ES-I3 (cell line): ENCODE results near the gene SLC15A3.

ENCODE experiments used
- H3K36me3 ChIP-seq: 2 replicates; pipeline ENCODE4 v1.6.1; 2013; ENCODE audit warnings: mild to moderate bottlenecking, low read length, control low read depth, moderate library complexity; ENCODE audit not compliant: insufficient read depth
- H3K4me1 ChIP-seq: 2 replicates; pipeline ENCODE4 v1.6.1; 2013; ENCODE audit warnings: mild to moderate bottlenecking, control low read depth, low read length; ENCODE audit not compliant: insufficient read depth
- H3K9ac ChIP-seq: 2 replicates; pipeline ENCODE4 v1.6.1; 2013; ENCODE audit warnings: low read depth, mild to moderate bottlenecking, low read length, moderate library complexity
- H3K9me3 ChIP-seq: 2 replicates; pipeline ENCODE4 v1.6.1; 2013; ENCODE audit warnings: mild to moderate bottlenecking, low read length, moderate library complexity; ENCODE audit not compliant: control insufficient read depth, insufficient read depth

SLC15A3 gene

GRCh38 chr11:60934124-60934789 lies 17.7 kb downstream of the SLC15A3 start:
- H3K9me3 ChIP-seq = no peaks in the 10 kb centered on the region
- peaks cover 10% of the 10 kb centered on the region for H3K4me1 ChIP-seq
- no peak overlapping the region for H3K9ac ChIP-seq
- 0 out of 2 replicates have a peak, but pooled peaks cover 5% of the 10 kb centered on the region for H3K36me3 ChIP-seq

GRCh38 chr11:60933416-60934123 lies 18.4 kb downstream of the SLC15A3 start:
- H3K9me3 ChIP-seq = no peaks in the 10 kb centered on the region
- peaks cover 5% of the 10 kb centered on the region; the same call in 1 of the 2 replicates for H3K36me3 ChIP-seq
- peaks cover 10% of the 10 kb centered on the region for H3K4me1 ChIP-seq
- no peak overlapping the region for H3K9ac ChIP-seq

- Histone ChIP-seq H3K9me3 (no peaks in the 10 kb centered on the region), H3K36me3 (peaks cover 5% of the 10 kb centered on the region; the same call in 1 of the 2 replicates), H3K4me1 (peaks cover 10% of the 10 kb centered on the region), H3K9ac (no peak overlapping the region)
Observed at GRCh38 chr11:60932605-60933356, 19.2 kb downstream of the SLC15A3 start.

- peaks cover 10% of the 10 kb centered on the region for H3K4me1 ChIP-seq
- H3K9ac ChIP-seq = no peak overlapping the region
Observed at GRCh38 chr11:60931917-60932316, 20.1 kb downstream of the SLC15A3 start.

GRCh38 chr11:60930394-60930793 lies 21.6 kb downstream of the SLC15A3 start:
- H3K9ac ChIP-seq = no peak overlapping the region
- H3K9me3 ChIP-seq = no peaks in the 10 kb centered on the region
- peaks cover 5% of the 10 kb centered on the region; the same call in 1 of the 2 replicates for H3K36me3 ChIP-seq
- H3K4me1 ChIP-seq = peaks cover 14% of the 10 kb centered on the region

More at GRCh38 chr11:60931917-60932316, 20.1 kb downstream of the SLC15A3 start:
- H3K9me3 ChIP-seq = no peaks in the 10 kb centered on the region
- H3K36me3 ChIP-seq = peaks cover 5% of the 10 kb centered on the region; the same call in 1 of the 2 replicates

- Histone ChIP-seq H3K36me3 (peaks cover 5% of the 10 kb centered on the region; the same call in 1 of the 2 replicates), H3K9me3 (no peaks in the 10 kb centered on the region), H3K4me1 (peaks cover 14% of the 10 kb centered on the region), H3K9ac (no peak overlapping the region)
Observed at GRCh38 chr11:60929764-60930163, 22.2 kb downstream of the SLC15A3 start.

- peaks cover 14% of the 10 kb centered on the region for H3K4me1 ChIP-seq
- H3K9ac ChIP-seq = no peak overlapping the region
- H3K9me3 ChIP-seq = peaks cover under 1% of the 10 kb centered on the region; the same call in 1 of the 2 replicates
- H3K36me3 ChIP-seq = peaks cover 5% of the 10 kb centered on the region; the same call in 1 of the 2 replicates
Observed at GRCh38 chr11:60928563-60929001, 23.4 kb downstream of the SLC15A3 start.

- peaks cover 3% of the 10 kb centered on the region; the same call in 1 of the 2 replicates for H3K9me3 ChIP-seq
- no peak overlapping the region for H3K9ac ChIP-seq
- H3K4me1 ChIP-seq = peaks cover 11% of the 10 kb centered on the region
- H3K36me3 ChIP-seq = peaks cover 5% of the 10 kb centered on the region; the same call in 1 of the 2 replicates
Observed at GRCh38 chr11:60927600-60927999, 24.4 kb downstream of the SLC15A3 start.

GRCh38 chr11:60927061-60927592 lies 24.8 kb downstream of the SLC15A3 start:
- Histone ChIP-seq H3K4me1 (peaks cover 7% of the 10 kb centered on the region; the same call in 1 of the 2 replicates), H3K9ac (no peak overlapping the region), H3K36me3 (peaks cover 5% of the 10 kb centered on the region; the same call in 1 of the 2 replicates), H3K9me3 (peaks cover 3% of the 10 kb centered on the region; the same call in 1 of the 2 replicates)

GRCh38 chr11:60926500-60926899 lies 25.5 kb downstream of the SLC15A3 start:
- H3K9me3 ChIP-seq = peaks cover 3% of the 10 kb centered on the region; the same call in 1 of the 2 replicates
- H3K36me3 ChIP-seq = peaks cover 5% of the 10 kb centered on the region; the same call in 1 of the 2 replicates
- H3K4me1 ChIP-seq = peaks cover 4% of the 10 kb centered on the region; the same call in 1 of the 2 replicates
- H3K9ac ChIP-seq = no peak overlapping the region

GRCh38 chr11:60925868-60926267 lies 26.1 kb downstream of the SLC15A3 start:
- H3K4me1 ChIP-seq = peaks cover 4% of the 10 kb centered on the region; the same call in 1 of the 2 replicates
- H3K36me3 ChIP-seq = peaks cover 4% of the 10 kb centered on the region; the same call in 1 of the 2 replicates
- H3K9me3 ChIP-seq = peaks cover 3% of the 10 kb centered on the region; the same call in 1 of the 2 replicates
- H3K9ac ChIP-seq = no peak overlapping the region

GRCh38 chr11:60924906-60925853 lies 26.8 kb downstream of the SLC15A3 start:
- peaks cover 3% of the 10 kb centered on the region for H3K36me3 ChIP-seq
- H3K9me3 ChIP-seq = peaks cover 3% of the 10 kb centered on the region; the same call in 1 of the 2 replicates
- peak overlapping the region; percentile 75 for H3K9ac ChIP-seq
- H3K4me1 ChIP-seq = peaks cover 4% of the 10 kb centered on the region; the same call in 1 of the 2 replicates
